ENCODE measurements around the gene PBX2. TPM values are rescaled to one million over a fixed set of nuclear protein-coding genes. Genes with fewer than 3 reads are reported as not detected.

Gene PBX2
- polyA plus RNA-seq, 3 donors: 1.9 to 201 (median 4.0) TPM

DNA sequence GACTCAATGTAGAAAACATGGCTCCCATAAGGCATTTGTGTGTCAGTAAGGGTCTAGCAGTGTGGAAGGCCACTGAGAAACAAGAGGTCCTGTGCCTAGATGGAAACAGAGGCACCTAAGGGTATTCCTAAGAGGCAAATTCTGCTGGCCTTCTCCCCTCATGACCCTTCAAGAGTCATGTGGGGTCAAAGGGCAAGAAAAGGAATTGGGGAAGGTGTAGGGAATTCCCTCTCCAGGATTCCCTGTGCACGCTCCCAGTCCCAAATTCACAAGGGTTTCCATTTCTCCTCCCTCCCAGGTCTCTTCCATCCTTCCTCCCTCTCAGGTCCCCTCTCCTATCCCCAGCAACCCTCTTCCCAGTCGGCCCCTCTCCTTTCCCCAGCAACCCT, 14.7 kb downstream of the PBX2 start:
- Histone ChIP-seq H3K9me3 (replicated peaks in 1 of 2; ENCODE audit: control insufficient read depth in 1 of 2, insufficient read depth in 1 of 2, low read length in 2 of 2) (no peaks in the 10 kb centered on the region), H3K9ac (ENCODE audit: insufficient read depth, low read length, poor library complexity, severe bottlenecking) (peak overlapping the region; percentile 81), H3K4me2 (replicated peaks; ENCODE audit: extremely low read depth, low read length, poor library complexity, severe bottlenecking) (peak overlapping the region; percentile 97), H3K27me3 (ENCODE audit: control insufficient read depth in 2 of 2, insufficient read depth in 2 of 2, low read length in 2 of 2) (no peaks in the 10 kb centered on the region), H3K4me3 (replicated peaks in 1 of 3; ENCODE audit: low read depth in 2 of 3, low read length in 3 of 3) (peak overlapping the region; percentile 71 to 94 (median 82)), H3K36me3 (replicated peaks in 1 of 2; ENCODE audit: control insufficient read depth in 1 of 2, insufficient read depth in 2 of 2, low read length in 2 of 2) (peaks cover 9 to 16% of the 10 kb centered on the region in 2 donors), H3K27ac (ENCODE audit: low read depth in 1 of 2, low read length in 2 of 2) (peak overlapping the region in 1 of 2 donors; percentile 90), H2AFZ (ENCODE audit: insufficient read depth, low read depth, low read length, poor library complexity, severe bottlenecking) (peak overlapping the region; percentile 93), H3K79me2 (ENCODE audit: insufficient read depth, low read length) (peaks cover 39% of the 10 kb centered on the region), H4K20me1 (ENCODE audit: insufficient read depth, low read length) (no peaks in the 10 kb centered on the region), H3K4me1 (ENCODE audit: control insufficient read depth in 1 of 2, insufficient read depth in 2 of 2, low read length in 2 of 2) (peaks cover 49 to 62% of the 10 kb centered on the region in 2 donors)
- Mint-ChIP-seq H3K4me3 (peak overlapping the region; percentile 90 to 98), H3K36me3 (peaks cover 14 to 16% of the 10 kb centered on the region in 2 donors), H3K4me1 (peaks cover 63% of the 10 kb centered on the region), H3K27me3 (ENCODE audit: low read depth in 3 of 3) (peaks cover 0 to 4% (median 2%) of the 10 kb centered on the region in 3 donors), H3K9me3 (no peaks in the 10 kb centered on the region), H3K27ac (peak overlapping the region; percentile 44 to 100 (median 96))
- no peak for TF ChIP-seq CTCF (IDR thresholded peaks at IDR 0.05)
- DNase-seq: no peak
- 0% methylated on average over 1 of the region's 2 CpGs for WGBS (ENCODE audit: insufficient coverage)
- intact Hi-C loops (cut with micrococcal nuclease): loop anchor here (2.0 to 5.0 kb wide), 2 partner anchors 21 to 53 kb away; partner anchors contain the start of gene PPT2 (in 1 of the 2)

- peaks cover 0 to 2% (median 1%) of the 10 kb centered on the region in 3 donors for H3K27me3 Mint-ChIP-seq (ENCODE audit: low read depth in 3 of 3)
- peaks cover 18 to 20% of the 10 kb centered on the region in 2 donors for H3K36me3 ChIP-seq (replicated peaks in 1 of 2; ENCODE audit: control insufficient read depth in 1 of 2, insufficient read depth in 2 of 2, low read length in 2 of 2)
- no peak for TF ChIP-seq CTCF (IDR thresholded peaks at IDR 0.05)
- H3K4me1 ChIP-seq (ENCODE audit: control insufficient read depth in 1 of 2, insufficient read depth in 2 of 2, low read length in 2 of 2): peaks cover 42 to 53% of the 10 kb centered on the region in 2 donors
- peaks cover 20% of the 10 kb centered on the region in 2 donors for H3K36me3 Mint-ChIP-seq
- H3K4me1 Mint-ChIP-seq: peaks cover 54% of the 10 kb centered on the region
- H4K20me1 ChIP-seq (ENCODE audit: insufficient read depth, low read length): no peaks in the 10 kb centered on the region
- no peak overlapping the region for H3K4me3 Mint-ChIP-seq
- intact Hi-C loops (cut with micrococcal nuclease): loop anchor here in 1 of 2 donors (2.0 kb wide), 1 partner anchor 20 kb away; the partner anchor contains the start of gene PPT2
- H3K27ac Mint-ChIP-seq: no peak overlapping the region
- H3K9me3 Mint-ChIP-seq: no peaks in the 10 kb centered on the region
- H3K27me3 ChIP-seq (ENCODE audit: control insufficient read depth in 2 of 2, insufficient read depth in 2 of 2, low read length in 2 of 2): no peaks in the 10 kb centered on the region
- H3K4me3 ChIP-seq (replicated peaks in 1 of 3; ENCODE audit: low read depth in 2 of 3, low read length in 3 of 3): no peak overlapping the region
- peaks cover 36% of the 10 kb centered on the region for H3K79me2 ChIP-seq (ENCODE audit: insufficient read depth, low read length)
- no peak overlapping the region for H2AFZ ChIP-seq (ENCODE audit: insufficient read depth, low read depth, low read length, poor library complexity, severe bottlenecking)
- H3K27ac ChIP-seq (ENCODE audit: low read depth in 1 of 2, low read length in 2 of 2): no peak overlapping the region
- WGBS (ENCODE audit: insufficient coverage): no CpG with 5 or more reads among the region's 1 CpG
- no peak overlapping the region for H3K4me2 ChIP-seq (replicated peaks; ENCODE audit: extremely low read depth, low read length, poor library complexity, severe bottlenecking)
- DNase-seq: no peak
- no peaks in the 10 kb centered on the region for H3K9me3 ChIP-seq (replicated peaks in 1 of 2; ENCODE audit: control insufficient read depth in 1 of 2, insufficient read depth in 1 of 2, low read length in 2 of 2)
- no peak overlapping the region for H3K9ac ChIP-seq (ENCODE audit: insufficient read depth, low read length, poor library complexity, severe bottlenecking)
These were observed 15.6 kb downstream of the PBX2 start for GRCh38 chr6:32174416-32174815.
